ENCODE data around the gene MAGEL2.
"Not testable (repeated sequence)": the region's sequence is repeated elsewhere in the genome, so short reads cannot be mapped to it uniquely, and the experiment has no call there.

Gene MAGEL2

DNA sequence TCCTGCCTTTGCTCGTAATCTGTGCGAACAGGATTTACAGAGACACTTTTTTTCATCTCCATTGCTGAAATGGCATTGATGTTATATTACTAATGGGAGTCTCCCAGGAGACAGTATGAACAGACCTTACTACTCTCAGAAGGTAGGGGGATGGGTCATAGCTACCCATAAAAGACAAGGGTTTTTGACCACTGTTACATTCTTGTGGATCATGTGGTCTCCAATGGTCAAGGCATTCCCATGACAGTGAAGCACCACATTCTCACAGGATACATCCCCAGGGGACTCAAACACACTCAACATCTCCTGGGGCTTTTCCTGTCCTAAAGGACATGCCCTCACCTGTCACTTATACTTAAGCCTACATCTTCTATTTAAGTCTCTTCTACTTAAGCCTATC lies 41.4 kb downstream of the MAGEL2 start:
- H3K9me3 ChIP-seq (ENCODE audit: control insufficient read depth, low read length), result peaks cover 20% of the 10 kb centered on the region
- H3K36me3 ChIP-seq (ENCODE audit: control insufficient read depth, insufficient read depth, low read length), result no peaks in the 10 kb centered on the region
- H3K27ac ChIP-seq (ENCODE audit: low read depth, low read length, severe bottlenecking), result no peak overlapping the region
- no peak overlapping the region for H3K4me3 ChIP-seq (ENCODE audit: extremely low read depth, insufficient read depth, low read length, poor library complexity, severe bottlenecking)
- H3K4me1 ChIP-seq (ENCODE audit: control insufficient read depth, insufficient read depth, low read length, poor library complexity, severe bottlenecking), result no peaks in the 10 kb centered on the region
- 92% methylated on average over 2 of the region's 2 CpGs; no CpG with 5 or more reads in 1 of the 2 experiments for WGBS, 2 experiments (ENCODE audit: insufficient coverage in 2 of 2)

- H3K4me3 ChIP-seq (ENCODE audit: extremely low read depth, insufficient read depth, low read length, poor library complexity, severe bottlenecking), result no peak overlapping the region
- H3K9me3 ChIP-seq (ENCODE audit: control insufficient read depth, low read length), result peaks cover 27% of the 10 kb centered on the region
- no peak overlapping the region for H3K27ac ChIP-seq (ENCODE audit: low read depth, low read length, severe bottlenecking)
- no peaks in the 10 kb centered on the region for H3K4me1 ChIP-seq (ENCODE audit: control insufficient read depth, insufficient read depth, low read length, poor library complexity, severe bottlenecking)
- no peaks in the 10 kb centered on the region for H3K36me3 ChIP-seq (ENCODE audit: control insufficient read depth, insufficient read depth, low read length)
- WGBS, 2 experiments (ENCODE audit: insufficient coverage in 2 of 2), result 92 to 100% methylated on average over 2 to 5 of the region's 6 CpGs
Measured at GRCh38 chr15:23602124-23602523, 45.5 kb downstream of the MAGEL2 start.

DNA sequence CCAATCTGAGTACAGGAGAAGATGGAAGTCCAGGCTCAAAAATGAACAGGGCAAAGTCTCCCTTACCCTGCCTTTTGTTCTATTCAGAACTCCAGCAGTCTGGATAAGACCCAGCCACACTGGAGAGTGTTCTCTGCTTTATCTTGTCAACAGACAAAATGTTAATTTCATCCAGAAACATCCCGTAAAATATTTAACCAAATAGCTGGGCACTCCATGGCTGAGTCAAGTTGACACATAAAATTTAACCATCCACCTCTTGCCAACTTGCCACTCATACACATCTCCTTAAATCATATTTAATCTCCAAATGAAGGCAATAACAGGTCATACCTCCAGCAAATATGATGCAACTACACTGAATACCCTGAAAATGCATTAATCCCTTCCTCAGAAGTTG lies 48.6 kb downstream of the MAGEL2 start:
- Histone ChIP-seq H3K4me1 (ENCODE audit: control insufficient read depth, insufficient read depth, low read length, poor library complexity, severe bottlenecking) (no peaks in the 10 kb centered on the region), H3K27ac (ENCODE audit: low read depth, low read length, severe bottlenecking) (no peak overlapping the region), H3K36me3 (ENCODE audit: control insufficient read depth, insufficient read depth, low read length) (no peaks in the 10 kb centered on the region), H3K9me3 (ENCODE audit: control insufficient read depth, low read length) (peaks cover 29% of the 10 kb centered on the region), H3K4me3 (ENCODE audit: extremely low read depth, insufficient read depth, low read length, poor library complexity, severe bottlenecking) (no peak overlapping the region)
- 82 to 86% methylated on average over 1 of the region's 1 CpG for WGBS, 2 experiments (ENCODE audit: insufficient coverage in 2 of 2)

DNA sequence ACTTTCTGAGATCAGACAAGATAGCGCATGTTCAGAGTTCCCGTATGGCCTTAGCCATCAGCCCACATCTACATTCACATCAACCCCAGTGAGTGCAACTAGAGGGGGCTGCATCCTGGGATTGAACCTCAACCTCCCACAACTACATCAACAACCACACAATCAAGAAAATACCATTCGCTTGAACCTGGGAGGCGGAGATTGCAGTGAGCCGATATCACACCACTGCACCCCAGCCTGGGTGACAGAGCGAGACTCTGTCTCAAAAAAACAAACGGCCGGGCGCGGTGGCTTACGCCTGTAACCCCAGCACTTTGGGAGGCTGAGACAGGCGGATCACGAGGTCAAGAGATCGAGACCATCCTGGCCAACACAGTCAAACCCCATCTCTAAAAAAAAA lies 50.4 kb downstream of the MAGEL2 start:
- H3K36me3 ChIP-seq (ENCODE audit: control insufficient read depth, insufficient read depth, low read length); H3K4me1 ChIP-seq (ENCODE audit: control insufficient read depth, insufficient read depth, low read length, poor library complexity, severe bottlenecking); H3K27ac ChIP-seq (ENCODE audit: low read depth, low read length, severe bottlenecking); H3K4me3 ChIP-seq (ENCODE audit: extremely low read depth, insufficient read depth, low read length, poor library complexity, severe bottlenecking): not testable (repeated sequence)
- WGBS, 2 experiments (ENCODE audit: insufficient coverage in 2 of 2), result 69 to 86% methylated on average over 9 to 10 of the region's 14 CpGs
- peaks cover 23% of the 10 kb centered on the region for H3K9me3 ChIP-seq (ENCODE audit: control insufficient read depth, low read length)

- H3K4me3 ChIP-seq (ENCODE audit: extremely low read depth, insufficient read depth, low read length, poor library complexity, severe bottlenecking), result no peak overlapping the region
- H3K9me3 ChIP-seq (ENCODE audit: control insufficient read depth, low read length), result peaks cover 20% of the 10 kb centered on the region
- H3K36me3 ChIP-seq (ENCODE audit: control insufficient read depth, insufficient read depth, low read length), result no peaks in the 10 kb centered on the region
- H3K4me1 ChIP-seq (ENCODE audit: control insufficient read depth, insufficient read depth, low read length, poor library complexity, severe bottlenecking), result no peaks in the 10 kb centered on the region
- H3K27ac ChIP-seq (ENCODE audit: low read depth, low read length, severe bottlenecking), result no peak overlapping the region
- 62 to 79% methylated on average over 5 of the region's 5 CpGs for WGBS, 2 experiments (ENCODE audit: insufficient coverage in 2 of 2)
Measured at GRCh38 chr15:23596736-23597135, 50.9 kb downstream of the MAGEL2 start.

GRCh38 chr15:23595368-23595767 lies 52.3 kb downstream of the MAGEL2 start:
- H3K27ac ChIP-seq (ENCODE audit: low read depth, low read length, severe bottlenecking), result no peak overlapping the region
- H3K9me3 ChIP-seq (ENCODE audit: control insufficient read depth, low read length), result peaks cover 20% of the 10 kb centered on the region
- no peaks in the 10 kb centered on the region for H3K4me1 ChIP-seq (ENCODE audit: control insufficient read depth, insufficient read depth, low read length, poor library complexity, severe bottlenecking)
- no peak overlapping the region for H3K4me3 ChIP-seq (ENCODE audit: extremely low read depth, insufficient read depth, low read length, poor library complexity, severe bottlenecking)
- H3K36me3 ChIP-seq (ENCODE audit: control insufficient read depth, insufficient read depth, low read length), result no peaks in the 10 kb centered on the region
- 69 to 73% methylated on average over 2 of the region's 2 CpGs for WGBS, 2 experiments (ENCODE audit: insufficient coverage in 2 of 2)

GRCh38 chr15:23594252-23594770 lies 53.4 kb downstream of the MAGEL2 start:
- Histone ChIP-seq H3K4me1 (ENCODE audit: control insufficient read depth, insufficient read depth, low read length, poor library complexity, severe bottlenecking) (no peaks in the 10 kb centered on the region), H3K9me3 (ENCODE audit: control insufficient read depth, low read length) (peaks cover 15% of the 10 kb centered on the region), H3K27ac (ENCODE audit: low read depth, low read length, severe bottlenecking) (no peak overlapping the region), H3K4me3 (ENCODE audit: extremely low read depth, insufficient read depth, low read length, poor library complexity, severe bottlenecking) (no peak overlapping the region), H3K36me3 (ENCODE audit: control insufficient read depth, insufficient read depth, low read length) (no peaks in the 10 kb centered on the region)
- 78 to 80% methylated on average over 6 to 7 of the region's 7 CpGs for WGBS, 2 experiments (ENCODE audit: insufficient coverage in 2 of 2)

Data from mesodermal cell (in vitro differentiated cells).